DND-41 (cell line): Measurements from ENCODE around the gene EPC2.

Source experiments
- CTCF ChIP-seq: IDR thresholded peaks from 2 replicates; pipeline ENCODE4 v1.5.1; 2012; ENCODE audit warnings: borderline replicate concordance, low read length, moderate library complexity, mild to moderate bottlenecking; ENCODE audit not compliant: poor library complexity, severe bottlenecking; ENCODE audit errors: extremely low read depth
- EZH2 ChIP-seq: IDR thresholded peaks from 3 replicates; pipeline ENCODE4 v1.6.1; 2012; ENCODE audit warnings: borderline replicate concordance, low read depth, mild to moderate bottlenecking, moderate library complexity, low read length, inconsistent platforms; ENCODE audit not compliant: severe bottlenecking

- TF ChIP-seq CTCF (no peak), EZH2 (no peak)
These were observed 41.0 kb upstream of the EPC2 start for GRCh38 chr2:148603562-148603920.
